Stimulated activated CD8-positive, alpha-beta memory T cell treated with anti-CD3 and anti-CD28 coated beads, Interleukin-2, amount 100 ng/mL, for 1 hour (primary cell): ENCODE measurements around the gene CD46.

Source experiments
- DNase-seq, 2 donors: peaks; one replicate each; pipeline ENCODE4 v3.0.0-alpha.2; 2020; ENCODE audit warnings: low read depth in 2 of 2

The CD46 gene

DNA sequence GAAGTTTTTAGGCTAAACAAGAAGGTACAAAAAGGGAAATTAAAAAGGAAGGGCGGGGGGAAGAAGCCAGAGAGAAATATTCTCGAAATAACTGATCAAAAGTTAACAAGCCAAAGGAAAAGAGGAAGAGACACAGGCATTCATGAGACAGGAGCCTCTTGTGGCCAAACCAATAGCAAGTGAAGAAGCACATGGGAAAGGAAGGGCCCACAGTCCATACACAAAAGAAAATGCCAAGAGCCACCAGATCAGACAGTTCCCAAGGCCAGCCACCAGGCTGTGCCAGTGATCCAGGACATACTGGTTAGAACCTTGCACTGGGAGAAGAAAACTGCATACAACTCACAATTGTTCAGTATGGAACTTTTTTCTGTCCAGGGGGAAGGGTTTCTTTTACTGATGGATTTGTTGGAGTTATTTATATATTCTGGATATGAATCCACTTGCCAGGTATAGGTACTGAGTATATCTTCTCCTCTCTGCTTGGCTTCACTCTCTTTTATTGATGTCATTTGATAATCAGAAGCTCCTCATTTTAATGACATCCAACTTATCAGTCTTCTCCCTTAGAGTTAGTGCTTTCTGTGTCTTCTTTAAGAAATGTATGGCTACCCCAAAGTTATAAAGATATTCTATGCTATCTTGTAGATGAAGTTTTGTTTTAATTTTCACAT, 76.8 kb downstream of the CD46 start:
- DNase-seq: no peak

DNA sequence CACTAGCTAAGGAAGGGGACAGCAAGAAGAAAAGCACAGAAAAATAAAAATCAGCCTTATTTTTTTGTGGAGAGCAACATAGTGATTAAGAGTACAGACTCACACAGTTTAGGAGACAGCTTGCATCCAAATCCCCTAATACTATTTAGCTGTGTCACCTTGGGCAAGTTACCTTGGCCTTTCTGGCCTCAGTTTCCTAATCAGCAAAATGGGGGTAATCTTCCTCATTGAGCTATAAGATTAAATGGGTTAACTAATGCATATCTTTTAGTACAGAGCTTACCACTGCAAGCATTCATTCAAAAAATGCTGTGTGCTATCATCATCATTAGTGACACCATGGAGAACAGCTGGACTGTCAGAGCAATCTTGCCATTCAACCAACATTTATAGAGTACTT, 77.7 kb downstream of the CD46 start:
- DNase-seq: no peak

DNA sequence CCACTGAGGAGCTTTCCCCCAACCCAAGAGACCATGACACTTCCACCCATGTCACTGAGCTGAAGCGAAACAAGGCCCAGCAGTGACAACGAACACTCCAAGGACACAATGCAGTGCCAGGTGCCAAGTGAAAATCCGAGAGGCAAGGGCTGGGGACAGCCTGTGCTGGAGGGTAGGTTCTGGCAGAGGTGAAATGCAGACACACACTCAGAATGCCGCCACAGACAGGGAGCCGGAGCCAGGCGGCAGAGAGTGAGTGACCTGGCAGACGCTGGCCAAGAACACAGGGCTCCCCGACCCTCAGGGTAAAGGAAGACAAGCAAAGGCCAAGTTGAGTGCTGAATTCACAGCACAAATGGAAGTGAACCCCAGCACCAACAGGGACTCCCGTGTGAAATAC, 78.9 kb downstream of the CD46 start:
- no peak for DNase-seq

DNA sequence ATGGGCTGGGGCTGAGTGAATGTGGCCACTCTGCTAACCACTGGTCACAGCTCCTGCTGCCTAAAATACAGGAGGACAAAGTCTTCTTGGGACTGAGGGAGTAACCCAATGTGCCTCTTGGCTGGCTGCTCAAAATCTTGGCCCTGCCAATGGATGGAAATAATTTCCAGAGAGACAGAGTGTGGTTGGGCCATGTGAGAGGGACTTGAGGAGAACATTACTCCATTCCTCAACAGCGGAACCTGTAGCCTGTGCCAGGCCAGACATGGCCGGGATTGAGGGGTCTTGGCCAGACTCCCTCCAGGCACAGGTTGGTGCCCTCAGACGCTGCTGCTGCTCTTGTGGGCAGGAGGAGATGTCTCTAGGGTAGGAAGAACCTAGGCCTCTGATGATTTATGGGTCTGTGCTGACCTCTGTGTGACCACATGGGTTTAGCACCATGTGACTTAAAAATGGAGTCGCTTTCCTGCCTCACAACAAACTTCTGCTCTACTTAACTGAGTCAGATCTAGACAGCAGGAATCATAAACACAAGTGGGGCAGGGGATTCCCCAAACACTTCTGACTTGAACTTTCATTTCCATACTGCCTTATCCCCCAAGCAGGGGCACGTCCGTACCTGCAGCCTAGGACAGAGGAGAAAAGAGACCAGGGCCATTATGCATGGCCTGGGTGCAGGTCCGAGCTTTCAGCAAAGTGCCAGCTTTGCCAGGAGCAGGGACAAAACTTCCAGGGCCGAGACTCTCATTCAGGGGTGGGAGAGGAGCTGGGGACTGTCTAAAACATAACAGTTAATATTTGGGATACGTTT, 79.9 kb downstream of the CD46 start:
- no peak for DNase-seq

DNA sequence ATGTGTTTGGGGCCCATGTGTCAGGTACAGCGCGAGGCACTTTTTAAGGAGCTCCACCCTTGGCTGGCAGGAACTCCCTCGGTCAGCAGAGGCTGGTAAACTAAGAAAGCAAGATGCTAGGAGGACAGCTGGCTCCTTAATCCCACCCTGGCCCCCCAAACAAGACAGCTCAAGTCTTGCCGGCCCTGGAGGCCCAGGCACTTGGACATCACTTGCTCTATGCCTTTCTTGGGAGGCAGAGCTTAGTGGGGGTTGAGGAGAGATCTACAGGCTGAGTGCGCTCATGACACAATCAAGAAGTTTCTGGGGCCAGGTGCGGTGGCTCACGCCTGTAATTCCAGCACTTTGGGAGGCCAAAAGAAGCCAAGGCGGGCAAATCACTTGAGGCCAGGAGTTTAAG, 80.9 kb downstream of the CD46 start:
- DNase-seq: no peak

DNA sequence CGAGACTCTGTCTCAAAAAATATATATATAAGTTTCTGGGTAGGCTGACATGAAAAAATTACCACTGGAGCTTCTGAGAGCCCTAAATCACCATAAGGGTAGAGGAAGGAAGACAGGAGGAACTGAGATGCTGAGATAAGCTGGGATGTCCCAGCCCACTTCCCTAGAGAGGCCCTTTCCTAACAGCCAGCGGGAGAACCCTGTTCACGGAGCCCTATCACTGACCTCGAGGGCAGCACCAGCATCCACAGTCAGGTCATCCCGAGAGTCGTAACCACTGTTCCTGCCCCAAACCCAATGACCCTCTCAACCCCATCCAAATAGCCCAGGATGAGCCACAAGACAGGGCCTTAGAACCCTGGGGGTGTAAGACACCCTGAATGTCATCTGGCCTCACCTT, 81.5 kb downstream of the CD46 start:
- no peak for DNase-seq

DNA sequence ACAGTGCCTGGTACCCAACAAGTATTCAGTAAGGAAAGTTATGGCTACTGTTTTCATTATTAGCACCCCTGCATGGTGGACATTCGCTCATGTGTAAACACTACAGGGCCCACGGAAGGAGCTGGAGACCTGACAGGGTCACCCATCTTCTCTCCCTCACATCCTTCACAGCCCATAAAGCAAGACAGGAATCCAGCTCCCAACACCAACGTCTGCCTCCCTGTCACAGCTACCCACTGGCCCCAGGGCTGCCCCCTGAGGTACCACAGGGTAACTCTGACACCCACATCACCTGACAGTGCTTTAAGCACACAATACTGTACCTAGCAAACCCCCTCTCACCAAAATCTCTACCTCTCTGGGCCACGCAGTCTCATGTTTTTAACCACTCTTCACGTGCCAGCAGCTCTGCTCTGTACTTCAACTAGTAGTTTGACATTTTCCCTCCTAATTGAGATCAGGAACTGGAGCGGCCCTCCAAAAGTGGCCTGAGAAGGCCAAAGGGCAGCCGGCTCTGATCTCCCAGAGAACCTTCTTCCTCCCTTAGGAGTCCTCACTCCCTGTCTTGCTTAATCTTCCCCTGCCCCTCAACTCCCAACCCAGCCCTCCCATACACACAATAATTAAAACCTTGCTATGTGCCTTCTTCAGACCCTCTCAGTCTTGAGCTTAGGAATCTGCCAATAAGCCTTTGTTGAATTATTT, 82.3 kb downstream of the CD46 start:
- DNase-seq: no peak

DNA sequence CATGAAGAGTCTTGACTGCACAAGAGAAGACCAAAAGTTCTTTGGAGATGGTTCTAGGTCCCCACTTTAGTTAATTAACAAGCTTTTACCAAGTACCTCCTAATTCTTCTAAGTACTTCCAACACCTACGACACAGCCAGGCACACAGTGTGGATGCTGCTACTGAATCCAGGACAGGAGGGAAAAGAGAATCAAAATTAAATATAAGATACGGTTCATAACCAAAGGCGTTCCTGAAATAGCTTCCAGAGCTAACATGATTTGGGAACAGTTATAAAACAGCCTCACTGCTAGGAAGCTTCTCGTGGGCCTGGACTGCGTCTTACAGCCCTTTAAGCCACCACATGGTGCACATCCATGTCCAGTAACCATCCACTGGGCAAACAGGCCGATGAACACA, 84.1 kb downstream of the CD46 start:
- DNase-seq: no peak

DNA sequence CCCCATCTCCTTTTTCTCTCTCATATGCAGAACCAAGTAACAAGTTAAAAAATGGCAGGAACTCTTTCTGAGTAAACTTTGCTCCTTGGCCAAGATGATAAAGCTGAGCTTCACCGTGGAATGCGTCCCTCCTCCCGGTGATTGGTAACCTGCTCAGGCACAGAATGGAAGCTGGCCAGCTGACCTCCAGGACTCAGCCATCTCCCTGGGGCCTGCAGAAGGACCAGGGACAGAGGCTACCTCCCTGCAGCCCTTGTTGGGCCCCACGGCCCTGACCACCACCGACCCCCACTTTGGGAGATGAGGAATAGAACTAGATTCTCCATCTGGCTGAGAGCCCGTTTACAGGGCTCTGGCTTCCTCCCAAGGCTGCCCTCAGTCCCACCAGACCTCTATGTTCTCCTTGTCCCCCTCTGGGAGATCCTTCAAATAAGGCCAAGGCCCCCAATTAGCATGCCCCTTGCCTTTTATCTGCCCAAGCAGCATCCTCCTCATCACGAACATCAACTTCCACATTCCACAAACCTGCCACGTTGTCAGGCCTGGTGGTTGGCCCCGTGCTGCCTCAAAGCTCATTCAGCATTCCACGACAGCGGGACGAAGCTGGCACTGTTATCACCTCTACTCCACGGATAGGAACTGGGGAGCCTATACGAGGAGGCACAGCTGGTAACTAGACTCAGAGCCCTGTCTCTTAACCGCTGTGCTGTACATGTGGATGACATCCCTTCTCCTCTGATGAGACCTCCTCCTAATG, 84.9 kb downstream of the CD46 start:
- no peak for DNase-seq

DNA sequence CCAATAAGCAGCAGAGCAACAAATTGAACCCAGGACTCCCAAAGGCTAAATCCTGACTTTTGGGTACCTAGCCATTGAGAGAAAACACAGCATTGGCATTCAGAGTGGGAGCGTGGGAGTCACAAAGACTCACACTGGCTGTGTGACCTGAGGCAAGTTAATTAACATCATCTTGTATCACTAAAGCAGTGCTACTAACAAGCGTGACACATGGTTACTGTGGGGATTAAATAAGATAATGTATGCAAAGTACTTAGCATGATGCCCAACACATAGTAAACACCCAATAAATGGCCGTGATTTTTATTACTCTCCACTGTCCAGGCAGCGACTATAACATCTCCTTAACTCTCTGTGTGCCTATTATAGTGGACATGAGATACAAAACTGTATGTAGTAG, 85.8 kb downstream of the CD46 start:
- DNase-seq: no peak

DNA sequence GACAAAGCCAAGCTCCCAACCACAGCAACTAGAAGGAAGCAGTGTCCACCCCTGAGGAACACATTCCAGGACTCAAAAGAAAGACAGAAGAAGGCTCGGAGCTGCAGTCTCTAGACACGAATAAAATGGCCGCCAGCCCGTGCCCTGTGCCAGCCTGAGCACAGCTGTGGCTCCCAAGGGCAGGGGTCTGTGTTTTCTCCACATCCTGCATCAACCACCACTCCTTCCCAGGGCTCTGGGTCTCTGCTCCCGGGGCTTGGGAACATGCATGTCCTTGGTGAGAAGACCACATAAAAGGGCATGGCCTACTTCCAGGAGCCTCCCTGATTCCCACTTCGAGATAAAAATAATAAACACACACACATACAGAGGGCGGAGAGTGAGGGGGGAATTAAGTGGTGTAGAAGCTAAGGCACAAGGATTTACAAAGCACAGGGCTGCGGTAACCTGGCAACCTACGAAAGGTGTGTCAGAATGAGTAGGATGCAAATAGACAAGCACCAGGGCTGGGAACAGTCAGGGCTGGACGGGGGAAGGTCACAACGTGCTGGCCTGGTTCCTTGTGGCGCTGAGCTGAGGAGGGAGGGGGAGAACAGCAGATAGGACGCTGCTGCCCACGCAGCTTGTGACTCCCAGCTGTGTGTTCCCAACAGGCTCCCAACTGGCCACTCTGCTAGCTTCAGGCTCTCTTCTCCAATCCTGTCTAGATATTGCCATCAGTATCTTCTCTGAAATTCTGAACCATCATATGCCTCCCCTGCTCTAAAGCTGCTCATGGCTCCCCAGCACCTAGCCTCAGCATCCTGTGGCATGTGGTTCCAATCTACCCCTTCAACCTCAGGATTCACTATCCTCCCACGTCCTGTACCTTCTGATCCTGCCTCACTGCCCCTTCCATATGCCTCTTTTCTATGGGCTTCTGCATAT, 86.6 kb downstream of the CD46 start:
- no peak for DNase-seq

DNA sequence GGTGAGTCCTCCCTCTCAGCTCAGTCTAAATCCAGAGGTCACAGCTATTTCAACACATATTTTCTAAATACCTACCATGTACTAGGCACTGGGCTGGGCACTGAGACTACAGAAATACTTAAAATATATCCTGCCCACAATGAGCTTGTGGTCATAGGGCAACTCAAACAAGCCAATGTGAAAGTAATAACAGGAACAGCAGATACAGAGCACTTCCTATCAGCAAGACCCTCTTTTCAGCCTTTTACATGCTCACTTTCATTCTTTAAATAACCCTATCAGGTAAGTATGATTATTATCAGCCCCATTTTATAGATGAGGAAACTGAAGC, 87.2 kb downstream of the CD46 start:
- DNase-seq: no peak

DNA sequence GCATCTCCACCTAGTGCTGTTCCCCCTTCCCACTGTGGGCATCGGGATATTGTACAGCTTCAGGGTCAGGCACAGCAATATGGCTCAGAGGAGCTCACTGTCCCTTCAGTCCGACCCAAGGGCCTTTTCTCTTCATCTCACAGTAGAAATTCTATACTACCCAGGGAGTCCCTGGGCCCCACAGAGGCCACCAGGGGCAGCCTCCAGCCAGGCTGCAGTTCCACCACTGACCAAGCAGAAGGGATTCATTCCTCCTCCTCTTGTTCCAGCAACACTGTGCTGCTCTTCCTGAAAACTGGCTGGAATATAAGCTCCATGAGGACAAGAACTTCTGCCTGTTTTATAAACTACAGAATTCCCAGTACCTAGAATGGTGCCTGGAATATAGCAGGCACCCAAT, 88.5 kb downstream of the CD46 start:
- DNase-seq: no peak

DNA sequence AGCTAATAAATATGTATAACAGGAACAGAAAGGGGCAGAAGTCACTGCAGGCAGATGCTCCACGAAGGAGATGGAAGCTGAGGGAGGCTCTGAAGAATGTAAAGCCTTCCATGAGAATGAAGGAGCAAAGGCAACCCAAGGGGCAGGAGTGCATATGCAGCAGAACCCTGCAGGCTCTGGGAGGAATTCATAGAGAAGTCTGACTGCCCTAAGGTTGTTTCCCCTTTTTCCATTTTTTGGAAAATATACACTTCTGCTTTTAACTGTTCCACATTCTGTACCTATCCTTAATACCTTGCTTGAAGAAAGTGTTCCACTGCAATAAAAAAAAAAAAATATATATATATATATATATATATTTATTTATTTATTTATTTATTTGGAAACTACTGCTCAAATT, 89.4 kb downstream of the CD46 start:
- DNase-seq: no peak

DNA sequence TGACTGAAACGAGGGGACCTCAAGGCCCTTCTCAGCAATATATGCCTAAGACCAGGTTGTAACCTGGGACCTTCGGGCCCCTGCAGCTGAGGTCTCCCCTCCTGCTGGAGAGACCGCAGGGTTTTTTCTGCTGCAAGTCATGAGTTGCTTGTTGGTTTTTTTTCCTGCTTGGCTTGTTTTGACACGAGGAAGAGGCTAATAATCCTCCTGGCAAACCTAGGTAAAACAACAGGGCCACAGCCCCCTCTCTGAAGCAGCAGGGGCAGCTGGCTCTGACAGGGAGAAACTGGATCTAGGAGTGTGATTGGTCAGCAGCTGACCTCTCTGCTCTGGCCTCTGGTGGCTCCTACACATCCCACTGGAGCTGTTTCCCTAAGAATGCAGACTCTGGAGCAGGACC, 90.0 kb downstream of the CD46 start:
- DNase-seq: no peak

DNA sequence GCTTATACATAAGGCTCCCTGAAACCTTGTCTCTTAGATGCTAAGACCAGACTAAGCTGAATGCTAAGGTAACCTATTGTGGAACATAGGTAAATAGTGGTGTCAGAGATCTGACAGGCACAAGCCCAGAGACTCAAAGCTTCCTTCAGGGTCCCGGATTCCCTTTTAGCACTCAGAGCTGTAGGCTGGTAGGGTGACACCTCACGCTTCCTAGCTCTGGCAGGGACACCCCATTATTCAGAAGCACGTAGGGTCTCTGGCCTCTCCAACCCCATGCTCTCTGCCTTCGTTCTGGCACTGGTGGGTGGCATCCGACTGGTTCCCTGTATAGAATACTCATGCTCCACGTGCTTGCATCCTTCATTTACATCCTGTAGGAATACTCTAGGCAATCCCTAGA, 90.7 kb downstream of the CD46 start:
- no peak for DNase-seq

DNA sequence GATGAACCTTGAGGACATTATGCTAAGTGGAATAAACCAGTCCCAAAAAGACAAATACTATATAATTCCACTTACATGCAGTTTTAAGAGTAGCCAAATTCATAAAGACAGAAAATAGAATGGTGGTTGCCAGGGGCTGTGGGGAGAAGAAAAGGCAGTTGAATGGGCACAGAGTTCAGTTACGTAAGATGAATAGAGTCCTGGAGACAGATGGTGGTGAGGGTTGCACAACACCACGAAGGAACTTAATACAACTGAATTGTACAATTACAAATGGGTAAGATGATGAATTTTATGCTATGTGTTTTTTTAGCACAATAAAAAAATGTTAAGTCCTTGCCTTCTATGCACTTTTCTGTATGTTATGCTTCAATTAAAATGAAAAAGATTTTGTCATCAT, 92.5 kb downstream of the CD46 start:
- DNase-seq: no peak
